OCI-LY1 (cell line): ENCODE results near the gene WDR20.

Experiments
- H2AFZ ChIP-seq: fragments of 200-600 bp; sonication (generic), shearing (Covaris generic); 2 replicates; pipeline ENCODE4 v1.6.0; 2014; ENCODE audit warnings: antibody characterized with exemption, mild to moderate bottlenecking, low read length
- H3F3A ChIP-seq: fragments of 200-600 bp; sonication (generic), shearing (Covaris generic); 2 replicates; pipeline ENCODE4 v1.6.0; 2014; ENCODE audit warnings: mild to moderate bottlenecking, antibody characterized with exemption, low read length, moderate library complexity; ENCODE audit not compliant: insufficient read depth
- H3K27ac ChIP-seq: fragments of 200-600 bp; sonication (generic); 2 replicates; pipeline ENCODE4 v1.5.1; 2014; ENCODE audit warnings: low read length, mixed run types, mild to moderate bottlenecking, low read depth; ENCODE audit not compliant: poor library complexity, severe bottlenecking
- H3K27me3 ChIP-seq: fragments of 200-600 bp; sonication (generic); 2 replicates; pipeline ENCODE4 v1.6.0; 2014; ENCODE audit warnings: antibody characterized with exemption, mild to moderate bottlenecking, low read length, moderate library complexity; ENCODE audit not compliant: insufficient read depth
- H3K36me3 ChIP-seq: fragments of 200-600 bp; sonication (generic); 2 replicates; pipeline ENCODE4 v1.6.1; 2014; ENCODE audit warnings: mild to moderate bottlenecking, antibody characterized with exemption, low read length, moderate library complexity, mixed read lengths; ENCODE audit not compliant: insufficient read depth
- H3K4me1 ChIP-seq: fragments of 200-600 bp; sonication (generic); 2 replicates; pipeline ENCODE4 v1.5.1; 2014; ENCODE audit warnings: mild to moderate bottlenecking, low read length, moderate library complexity; ENCODE audit not compliant: insufficient read depth, severe bottlenecking
- H3K4me2 ChIP-seq: fragments of 200-600 bp; sonication (generic), shearing (Covaris generic); 2 replicates; pipeline ENCODE4 v1.6.1; 2014; ENCODE audit warnings: low read length
- H3K4me3 ChIP-seq: fragments of 200-600 bp; sonication (generic); 2 replicates; pipeline ENCODE4 v1.5.1; 2014; ENCODE audit warnings: low read length, low read depth, mild to moderate bottlenecking, mixed read lengths; ENCODE audit not compliant: poor library complexity, severe bottlenecking
- H3K79me2 ChIP-seq: fragments of 200-600 bp; shearing (Covaris generic); 2 replicates; pipeline ENCODE4 v1.6.1; 2016; ENCODE audit warnings: mixed run types, low read length, mixed read lengths; ENCODE audit not compliant: insufficient read depth
- H3K9ac ChIP-seq: fragments of 200-600 bp; sonication (generic), shearing (Covaris generic); 2 replicates; pipeline ENCODE4 v1.6.1; 2014; ENCODE audit warnings: mild to moderate bottlenecking, low read length, mixed read lengths
- H3K9me2 ChIP-seq: fragments of 200-600 bp; sonication (generic), shearing (Covaris generic); 2 replicates; pipeline ENCODE4 v1.6.1; 2014; ENCODE audit warnings: low read depth, mild to moderate bottlenecking, low read length, mixed read lengths
- H3K9me3 ChIP-seq: fragments of 200-600 bp; shearing (Covaris generic); 2 replicates; pipeline ENCODE4 v1.6.1; 2014; ENCODE audit warnings: low read length, mixed read lengths
- H4K20me1 ChIP-seq: fragments of 200-600 bp; sonication (generic), shearing (Covaris generic); 2 replicates; pipeline ENCODE4 v1.6.0; 2016; ENCODE audit warnings: mild to moderate bottlenecking, low read length; ENCODE audit not compliant: insufficient read depth
- CTCF ChIP-seq: fragments of 200-600 bp; sonication (generic), shearing (Covaris generic); IDR thresholded peaks from 2 replicates; pipeline ENCODE4 v1.5.1; 2017; ENCODE audit warnings: mild to moderate bottlenecking, antibody characterized with exemption, low read length, moderate library complexity, mixed read lengths
- EZH2 ChIP-seq: fragments of 200-600 bp; sonication (generic), shearing (Covaris generic); IDR thresholded peaks from 2 replicates; pipeline ENCODE4 v1.8.0; 2017; ENCODE audit warnings: borderline replicate concordance, mixed run types, mild to moderate bottlenecking, antibody characterized with exemption, low read length, moderate library complexity, mixed read lengths

WDR20 gene

GRCh38 chr14:102184316-102185035 is 44.8 kb downstream of the WDR20 start:
- Histone ChIP-seq H4K20me1 (no peaks in the 10 kb centered on the region), H3K27me3 (no peaks in the 10 kb centered on the region), H3K9me3 (no peaks in the 10 kb centered on the region), H3K9me2 (no peaks in the 10 kb centered on the region), H3K4me1 (peaks cover 18% of the 10 kb centered on the region), H2AFZ (no peak overlapping the region), H3K27ac (no peak overlapping the region), H3F3A (no peaks in the 10 kb centered on the region; the same call in 1 of the 2 replicates), H3K4me3 (no peak overlapping the region), H3K4me2 (no peak overlapping the region), H3K36me3 (no peaks in the 10 kb centered on the region), H3K79me2 (peaks cover 56% of the 10 kb centered on the region), H3K9ac (no peak overlapping the region)
- TF ChIP-seq EZH2: no peak
- TF ChIP-seq CTCF: no peak

- Histone ChIP-seq H3K9me2 (no peaks in the 10 kb centered on the region), H4K20me1 (no peaks in the 10 kb centered on the region), H3K79me2 (peaks cover 56% of the 10 kb centered on the region), H3K27ac (no peak overlapping the region), H3K4me1 (peaks cover 9% of the 10 kb centered on the region), H3K4me3 (no peak overlapping the region), H2AFZ (no peak overlapping the region), H3K9me3 (no peaks in the 10 kb centered on the region), H3K4me2 (no peak overlapping the region), H3F3A (no peaks in the 10 kb centered on the region; the same call in 1 of the 2 replicates), H3K27me3 (no peaks in the 10 kb centered on the region), H3K36me3 (no peaks in the 10 kb centered on the region), H3K9ac (no peak overlapping the region)
- TF ChIP-seq CTCF (no peak), EZH2 (no peak)
These were observed 45.7 kb downstream of the WDR20 start for GRCh38 chr14:102185360-102185759.

DNA sequence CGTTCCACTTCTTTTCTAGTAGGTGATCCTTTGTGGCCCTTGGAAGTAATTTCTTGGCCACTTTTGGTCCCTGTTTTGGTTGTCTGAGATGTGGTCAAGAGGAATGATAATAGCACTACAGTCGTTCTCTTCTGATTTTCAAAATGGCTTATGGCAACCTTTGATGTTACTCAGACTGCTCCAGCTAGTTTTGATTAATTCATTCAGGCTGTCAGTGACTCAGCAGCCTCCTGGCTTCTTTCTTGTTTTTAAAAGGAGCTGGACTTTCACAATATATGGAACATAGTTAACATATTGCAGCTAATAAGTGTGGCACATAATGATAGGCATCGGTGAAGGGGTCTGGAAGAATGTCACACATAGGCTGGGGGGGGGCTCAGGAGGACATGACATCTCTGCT is 47.3 kb downstream of the WDR20 start:
- Histone ChIP-seq H2AFZ (no peak overlapping the region), H3K79me2 (peaks cover 41% of the 10 kb centered on the region), H3K27me3 (no peaks in the 10 kb centered on the region), H3K27ac (no peak overlapping the region), H3F3A (no peaks in the 10 kb centered on the region), H3K4me2 (no peak overlapping the region), H3K4me3 (no peak overlapping the region), H4K20me1 (no peaks in the 10 kb centered on the region), H3K4me1 (peaks cover 10% of the 10 kb centered on the region), H3K9ac (no peak overlapping the region), H3K36me3 (no peaks in the 10 kb centered on the region), H3K9me3 (no peaks in the 10 kb centered on the region), H3K9me2 (no peaks in the 10 kb centered on the region)
- TF ChIP-seq CTCF: no peak
- no peak for TF ChIP-seq EZH2
